ENCODE measurements around the gene FBXW9.
"Not testable (repeated sequence)": the region's sequence is repeated elsewhere in the genome, so short reads cannot be mapped to it uniquely, and the experiment has no call there.

Gene FBXW9

GRCh38 chr19:12715102-12715501 is 18.7 kb upstream of the FBXW9 start:
- no peak for DNase-seq (ENCODE audit: low read depth)

GRCh38 chr19:12713304-12713703 is 16.9 kb upstream of the FBXW9 start:
- not testable (repeated sequence) for DNase-seq (ENCODE audit: low read depth)

DNA sequence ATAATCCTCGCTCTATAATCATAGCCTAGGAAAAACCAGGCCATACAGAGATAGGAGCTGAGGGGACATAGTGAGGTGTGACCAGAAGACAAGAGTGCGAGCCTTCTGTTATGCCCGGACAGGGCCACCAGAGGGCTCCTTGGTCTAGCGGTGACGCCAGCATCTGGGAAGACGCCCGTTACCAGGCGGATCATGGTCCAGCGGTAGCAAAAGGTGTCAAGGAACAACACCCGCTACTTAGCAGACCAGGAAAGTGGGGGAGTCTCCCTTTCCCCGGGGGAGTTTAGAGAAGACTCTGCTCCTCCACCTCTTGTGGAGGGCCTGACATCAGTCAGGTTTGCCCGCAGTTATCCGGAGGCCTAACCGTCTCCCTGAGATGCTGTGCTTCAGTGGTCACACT is 15.6 kb upstream of the FBXW9 start:
- DNase-seq (ENCODE audit: low read depth): not testable (repeated sequence)

DNA sequence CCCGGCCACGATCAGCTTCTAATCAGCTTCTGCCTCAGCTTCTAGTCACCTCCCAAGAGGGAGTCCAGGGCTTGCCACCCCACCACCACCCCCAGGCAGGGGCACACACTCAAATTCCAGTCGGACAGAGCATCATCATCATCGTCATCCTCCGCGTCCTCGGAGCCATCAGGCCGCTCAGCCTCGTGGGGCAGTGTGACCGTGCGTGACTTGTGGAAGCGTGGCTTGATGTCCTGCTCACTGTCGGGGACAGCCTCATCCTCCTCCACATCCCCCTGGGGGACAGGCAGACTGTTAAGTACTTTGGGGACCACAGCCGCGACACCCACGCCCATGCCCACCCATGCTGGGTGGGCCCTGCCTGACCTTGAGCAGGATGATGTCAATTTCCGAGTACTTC is 14.8 kb upstream of the FBXW9 start:
- no peak for DNase-seq (ENCODE audit: low read depth)

DNA sequence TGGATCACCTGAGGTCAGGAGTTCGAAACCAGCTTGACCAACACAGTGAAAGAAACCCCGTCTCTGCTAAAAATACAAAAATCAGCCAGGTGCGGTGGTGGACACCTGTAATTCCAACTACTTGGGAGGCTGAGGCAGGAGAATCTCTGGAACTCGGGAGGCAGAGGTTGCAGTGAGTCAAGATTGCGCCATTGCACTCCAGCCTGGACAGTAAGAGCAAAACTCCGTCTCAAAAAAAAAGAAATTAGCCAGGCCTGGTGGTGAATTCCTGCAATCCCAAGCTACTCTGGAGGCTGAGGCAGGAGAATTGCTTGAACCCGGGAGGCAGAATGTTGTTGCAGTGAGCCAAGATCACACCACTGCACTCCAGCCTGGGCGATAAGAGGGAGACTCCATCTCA is 12.2 kb upstream of the FBXW9 start:
- DNase-seq (ENCODE audit: low read depth): no peak

GRCh38 chr19:12706332-12706718 is 9.9 kb upstream of the FBXW9 start:
- DNase-seq (ENCODE audit: low read depth): no peak

- no peak for DNase-seq (ENCODE audit: low read depth)
Observed at GRCh38 chr19:12705654-12706331, 9.4 kb upstream of the FBXW9 start.

- DNase-seq (ENCODE audit: low read depth): no peak
Observed at GRCh38 chr19:12705169-12705568, 8.7 kb upstream of the FBXW9 start.

GRCh38 chr19:12703046-12703445 is 6.6 kb upstream of the FBXW9 start:
- peak; percentile 53 for DNase-seq (ENCODE audit: low read depth)

DNA sequence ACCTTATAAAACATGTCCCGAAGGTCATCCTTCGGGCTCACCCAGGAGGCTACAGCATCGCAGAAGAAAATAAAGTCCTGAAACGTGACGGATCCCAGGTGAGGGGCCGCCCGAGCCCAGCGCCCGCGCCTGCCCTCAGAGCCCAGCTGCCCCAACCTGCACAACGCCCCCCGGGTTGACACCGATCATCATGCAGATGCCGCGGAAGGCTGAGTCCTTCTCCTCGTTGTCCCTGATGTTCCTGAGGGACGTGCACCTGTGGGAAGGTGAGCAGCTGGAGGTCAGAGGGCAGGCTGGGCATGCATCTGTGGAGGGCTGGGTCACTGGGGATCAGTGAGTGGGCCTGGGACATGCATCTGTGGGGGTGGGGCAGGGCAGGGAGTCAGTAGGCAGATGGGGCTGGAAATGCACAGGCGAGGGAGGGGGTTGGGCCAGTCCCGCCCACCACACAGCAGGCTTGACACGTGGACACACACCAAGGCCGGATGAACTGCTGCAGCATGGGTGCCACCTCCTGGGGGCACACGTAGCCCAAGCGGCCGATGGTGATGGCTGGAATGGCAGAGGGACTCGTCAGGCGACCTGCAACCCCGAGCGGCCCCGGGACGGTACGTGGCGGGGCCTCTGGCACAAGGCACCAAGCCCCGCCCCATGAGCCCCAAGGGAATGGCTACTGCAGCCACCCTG is 5.3 kb upstream of the FBXW9 start:
- no peak for DNase-seq (ENCODE audit: low read depth)

DNA sequence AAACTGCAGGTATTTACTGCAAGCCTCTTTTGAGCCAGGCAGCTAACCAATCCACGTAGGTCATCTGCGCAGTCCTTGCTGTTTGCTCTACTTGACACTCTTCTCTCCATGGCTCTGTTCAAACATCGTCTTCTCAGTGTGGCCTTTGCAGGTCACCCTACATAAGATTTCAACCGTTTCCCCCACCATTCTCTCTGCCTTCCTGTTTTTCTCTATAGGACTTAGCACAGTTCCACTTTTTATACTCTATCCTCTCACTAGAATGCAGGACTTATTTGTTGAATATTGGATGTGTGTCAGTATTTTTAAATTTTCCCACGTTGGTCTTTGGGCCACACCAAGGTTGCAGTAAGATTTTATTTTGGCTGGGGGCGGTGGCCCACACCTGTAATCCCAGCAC is 1.7 kb upstream of the FBXW9 start:
- no peak for DNase-seq (ENCODE audit: low read depth)

DNA sequence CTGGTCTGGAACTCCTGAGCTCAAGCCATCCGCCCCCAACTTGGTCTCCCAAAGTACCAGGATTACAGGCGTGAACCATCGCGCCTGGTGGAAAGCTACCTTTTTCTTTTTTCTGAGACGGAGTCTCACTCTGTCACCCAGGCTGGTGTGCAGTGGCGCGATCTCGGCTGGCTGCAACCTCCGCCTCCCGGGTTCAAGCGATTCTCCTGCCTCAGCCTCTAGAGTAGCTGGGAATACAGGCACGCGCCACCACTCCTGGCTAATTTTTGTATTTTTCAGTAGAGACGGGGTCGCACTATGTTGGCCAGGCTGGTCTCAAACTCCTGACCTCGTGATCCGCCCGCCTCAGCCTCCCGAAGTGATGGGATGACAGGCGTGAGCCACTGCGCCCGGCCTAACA is 994 bp upstream of the FBXW9 start:
- DNase-seq (ENCODE audit: low read depth): not testable (repeated sequence)

DNA sequence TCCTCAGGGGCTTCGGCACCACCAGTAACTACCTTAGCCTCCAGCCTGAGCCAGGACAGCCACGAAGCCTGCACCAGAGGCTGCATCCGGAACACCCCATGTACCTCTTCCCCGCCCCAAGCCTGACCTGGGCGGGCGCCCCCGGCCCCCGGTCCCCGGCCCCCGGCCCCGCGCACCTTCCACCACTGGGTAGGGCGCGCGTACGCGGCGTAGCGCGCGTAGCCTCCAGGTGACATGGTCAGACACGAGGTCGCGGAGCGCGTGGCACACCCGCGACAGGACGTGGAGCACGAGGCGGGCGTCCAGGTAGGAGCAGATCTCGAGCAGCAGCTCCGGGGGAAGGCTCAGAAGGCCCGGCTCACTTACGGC is 450 bp downstream of the FBXW9 start:
- no peak for DNase-seq (ENCODE audit: low read depth)

- no peak for DNase-seq (ENCODE audit: low read depth)
Observed at GRCh38 chr19:12695514-12695913, 917 bp downstream of the FBXW9 start.

DNA sequence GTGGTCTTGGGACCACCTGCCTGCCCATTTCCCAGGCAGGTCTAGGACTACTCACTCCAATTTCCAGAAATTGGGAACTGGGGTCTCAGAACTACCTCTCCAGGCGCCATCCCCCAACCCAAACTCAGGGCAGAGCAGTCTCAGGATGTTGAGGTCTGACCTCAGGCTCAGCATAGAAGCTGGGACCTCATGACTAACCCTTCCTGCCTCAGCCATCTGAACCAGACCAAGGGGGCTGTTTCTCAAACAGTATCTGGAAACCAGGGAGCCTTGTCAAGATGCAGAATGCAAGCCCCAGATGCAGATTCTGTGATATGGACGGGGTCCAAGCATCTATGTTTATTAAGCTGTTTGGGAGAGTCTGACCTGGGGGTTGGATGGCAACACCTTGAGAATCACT is 1.3 kb downstream of the FBXW9 start:
- no peak for DNase-seq (ENCODE audit: low read depth)

DNA sequence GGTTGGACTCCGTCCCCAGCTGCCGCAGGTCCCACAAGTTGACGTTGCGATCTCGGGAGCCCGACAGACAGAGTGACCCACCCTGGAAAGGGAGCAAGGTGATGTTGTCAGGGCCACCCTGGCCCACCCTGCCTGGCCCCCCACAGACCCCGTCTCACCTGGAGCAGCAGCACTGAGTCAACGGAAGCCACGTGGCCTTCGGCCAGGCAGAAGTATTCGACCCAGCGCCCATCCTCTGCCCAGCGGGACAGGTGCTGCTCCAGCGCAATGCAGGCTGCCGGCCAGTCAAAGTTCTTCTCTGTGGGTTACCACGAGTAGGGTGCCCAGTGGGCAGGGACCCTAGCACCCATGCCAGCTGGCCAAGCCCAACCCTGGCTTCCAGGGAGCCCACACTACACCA is 1.8 kb downstream of the FBXW9 start:
- no peak for DNase-seq (ENCODE audit: low read depth)

GRCh38 chr19:12692960-12693359 is 3.5 kb downstream of the FBXW9 start:
- no peak for DNase-seq (ENCODE audit: low read depth)

DNA sequence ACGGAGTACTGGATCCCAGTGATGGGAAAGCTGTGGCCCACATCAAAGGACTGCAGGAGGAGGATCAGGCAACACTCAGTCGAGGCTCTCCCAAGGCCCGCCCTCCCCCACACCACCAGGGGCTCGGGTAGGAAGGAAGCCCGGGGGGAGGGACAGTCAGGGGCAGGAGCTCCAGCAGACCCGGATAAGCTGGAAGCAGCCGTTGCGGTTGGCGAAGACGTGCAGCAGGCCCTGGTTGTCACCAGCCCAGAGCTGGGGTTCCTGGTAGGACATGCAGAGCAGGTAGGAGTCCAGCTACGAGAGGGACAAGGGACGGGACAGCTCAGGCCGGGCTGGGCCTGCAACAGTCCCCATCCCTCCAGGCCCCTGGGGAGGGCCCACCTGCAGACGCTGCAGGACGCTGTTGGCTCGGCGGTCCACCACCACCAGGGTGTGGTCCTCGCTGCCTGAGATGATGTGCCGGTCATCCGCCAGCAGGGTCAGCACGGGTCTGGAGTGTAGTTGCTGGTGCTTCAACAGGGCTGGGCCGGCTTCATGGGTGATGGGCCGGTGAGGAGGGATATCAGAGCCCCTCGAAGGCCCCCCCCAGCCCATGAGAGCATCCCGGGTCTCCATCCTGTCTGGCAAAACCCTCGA is 6.7 kb downstream of the FBXW9 start:
- DNase-seq (ENCODE audit: low read depth): peak; percentile 86

- DNase-seq (ENCODE audit: low read depth): no peak
Observed at GRCh38 chr19:12689012-12689411, 7.4 kb downstream of the FBXW9 start.

- no peak for DNase-seq (ENCODE audit: low read depth)
Observed at GRCh38 chr19:12687496-12688196, 8.8 kb downstream of the FBXW9 start, which contains the start of gene GNG14. TSS of gene GNG14 (plus strand) at chr19:12687998. CDS start at chr19:12688049, 51 bp downstream.

- no peak for DNase-seq (ENCODE audit: low read depth)
Observed at GRCh38 chr19:12685831-12686230, 10.6 kb downstream of the FBXW9 start.

GRCh38 chr19:12681074-12681987 is 15.1 kb downstream of the FBXW9 start, which contains the start of gene DHPS:
TSS of gene DHPS (minus strand) at chr19:12681880. CDS start at chr19:12681766, 114 bp downstream.
- peak; percentile 98 for DNase-seq (ENCODE audit: low read depth)

All from CMK (cell line).